ENCODE results near the gene PRELID1. TPM values are rescaled to one million over a fixed set of nuclear protein-coding genes. Genes with fewer than 3 reads are reported as not detected.
A peak's percentile ranks its signal among the peaks of the same experiment; 100 is the strongest.

The PRELID1 gene
- total RNA-seq, 2 donors from 2014 or later = 63.3 to 91.8 TPM

- Histone ChIP-seq H3K36me3 (replicated peaks in 1 of 2; ENCODE audit: insufficient read depth in 1 of 2, low read depth in 2 of 2) (no peaks in the 10 kb centered on the region), H3K9me3 (no peaks in the 10 kb centered on the region), H3K4me3 (no peak overlapping the region), H3K27ac (no peak overlapping the region), H3K27me3 (no peaks in the 10 kb centered on the region), H3K4me1 (peaks cover 34% of the 10 kb centered on the region)
- ATAC-seq (no peak), DNase-seq (no peak)
- 84 to 96% methylated on average over 3 of the region's 3 CpGs for WGBS, 2 donors
- intact Hi-C loops (cut with DNase I) = loop anchor here (10.0 kb wide), 1 partner anchor 159 kb away; the partner anchor contains the start of gene DBN1
- TF ChIP-seq POLR2A (IDR thresholded peaks at IDR 0.05) (no peak), CTCF (IDR thresholded peaks at IDR 0.05) (no peak)
These were observed 12.4 kb downstream of the PRELID1 start for GRCh38 chr5:177316005-177316404.

GRCh38 chr5:177317959-177318377, 14.4 kb downstream of the PRELID1 start:
- intact Hi-C loops (cut with DNase I) = loop anchor here (10.0 kb wide), 1 partner anchor 157 kb away; the partner anchor contains the start of gene DBN1
- peak; percentile 89 to 92 (median 90) for DNase-seq
- no peaks in the 10 kb centered on the region for H3K9me3 ChIP-seq
- 10 to 14% methylated on average over 7 of the region's 7 CpGs for WGBS, 2 donors
- peak; percentile 77 to 97 (median 93) for TF ChIP-seq CTCF (IDR thresholded peaks at IDR 0.05)
- no peak for TF ChIP-seq POLR2A (IDR thresholded peaks at IDR 0.05)
- no peaks in the 10 kb centered on the region for H3K27me3 ChIP-seq
- peak overlapping the region in 3 of 4 donors; percentile 6 to 26 (median 13) for H3K27ac ChIP-seq
- peak; percentile 92 for ATAC-seq
- H3K4me3 ChIP-seq = no peak overlapping the region
- peaks cover 14% of the 10 kb centered on the region for H3K4me1 ChIP-seq
- no peaks in the 10 kb centered on the region for H3K36me3 ChIP-seq (replicated peaks in 1 of 2; ENCODE audit: insufficient read depth in 1 of 2, low read depth in 2 of 2)

- Histone ChIP-seq H3K36me3 (replicated peaks in 1 of 2; ENCODE audit: insufficient read depth in 1 of 2, low read depth in 2 of 2) (no peaks in the 10 kb centered on the region), H3K27me3 (no peaks in the 10 kb centered on the region), H3K4me3 (no peak overlapping the region), H3K27ac (no peak overlapping the region), H3K9me3 (no peaks in the 10 kb centered on the region), H3K4me1 (peaks cover 14% of the 10 kb centered on the region)
- 84 to 93% methylated on average over 10 to 14 of the region's 14 CpGs for WGBS, 2 donors
- intact Hi-C loops (cut with DNase I) = loop anchor here (5.0 to 10.0 kb wide), 2 partner anchors 37 to 155 kb away; partner anchors contain the start of genes DBN1 and RGS14
- ATAC-seq (no peak), DNase-seq (no peak)
- no peak for TF ChIP-seq CTCF (IDR thresholded peaks at IDR 0.05)
- TF ChIP-seq POLR2A (IDR thresholded peaks at IDR 0.05) = no peak
These were observed 16.5 kb downstream of the PRELID1 start for GRCh38 chr5:177319913-177320588.

GRCh38 chr5:177320879-177321278, 17.3 kb downstream of the PRELID1 start:
- WGBS, 2 donors = 67 to 96% methylated on average over 5 to 7 of the region's 7 CpGs
- Histone ChIP-seq H3K9me3 (no peaks in the 10 kb centered on the region), H3K27ac (no peak overlapping the region), H3K4me1 (peaks cover 22% of the 10 kb centered on the region), H3K36me3 (replicated peaks in 1 of 2; ENCODE audit: insufficient read depth in 1 of 2, low read depth in 2 of 2) (no peaks in the 10 kb centered on the region), H3K4me3 (no peak overlapping the region), H3K27me3 (no peaks in the 10 kb centered on the region)
- DNase-seq = peak in 1 of 4 donors; percentile 51
- no peak for ATAC-seq
- intact Hi-C loops (cut with DNase I) = loop anchor here (5.0 kb wide), 1 partner anchor 36 kb away; the partner anchor contains the start of gene RGS14
- TF ChIP-seq POLR2A (IDR thresholded peaks at IDR 0.05) (no peak), CTCF (IDR thresholded peaks at IDR 0.05) (no peak)
